ENCODE results near the gene ELOVL6. TPM values are rescaled to one million over a fixed set of nuclear protein-coding genes. Genes with fewer than 3 reads are reported as not detected.
A peak's percentile ranks its signal among the peaks of the same experiment; 100 is the strongest.

The ELOVL6 gene
- total and polyA plus RNA-seq, 12 donors: 0.84 to 7.7 (median 2.8) TPM

- Histone ChIP-seq H3K9me3 (no peaks in the 10 kb centered on the region), H3K27ac (no peak overlapping the region), H3K36me3 (no peaks in the 10 kb centered on the region), H3K4me1 (peaks cover 0 to 18% (median 10%) of the 10 kb centered on the region in 9 donors), H3K4me3 (no peak overlapping the region), H3K27me3 (no peaks in the 10 kb centered on the region)
- DNase-seq: no peak
- WGBS, 2 donors: 91 to 98% methylated on average over 1 of the region's 1 CpG
- intact Hi-C loops (cut with DNase I): no loop called here
- no peak for TF ChIP-seq CTCF (IDR thresholded peaks at IDR 0.05)
- no peak for ATAC-seq
Measured at GRCh38 chr4:110075891-110076290, 122.5 kb downstream of the ELOVL6 start.

- Histone ChIP-seq H3K27ac (no peak overlapping the region), H3K9me3 (no peaks in the 10 kb centered on the region), H3K4me3 (no peak overlapping the region), H3K27me3 (no peaks in the 10 kb centered on the region), H3K36me3 (no peaks in the 10 kb centered on the region), H3K4me1 (peaks cover 0 to 18% (median 10%) of the 10 kb centered on the region in 9 donors)
- DNase-seq: no peak
- intact Hi-C loops (cut with DNase I): no loop called here
- ATAC-seq: no peak
- TF ChIP-seq CTCF (IDR thresholded peaks at IDR 0.05): no peak
Measured at GRCh38 chr4:110075083-110075738, 123.2 kb downstream of the ELOVL6 start.

GRCh38 chr4:110074570-110074969 is 123.8 kb downstream of the ELOVL6 start:
- 71 to 96% methylated on average over 4 of the region's 4 CpGs for WGBS, 2 donors
- Histone ChIP-seq H3K4me3 (no peak overlapping the region), H3K27me3 (no peaks in the 10 kb centered on the region), H3K36me3 (no peaks in the 10 kb centered on the region), H3K9me3 (no peaks in the 10 kb centered on the region), H3K27ac (no peak overlapping the region), H3K4me1 (peaks cover 0 to 18% (median 10%) of the 10 kb centered on the region in 9 donors)
- no peak for TF ChIP-seq CTCF (IDR thresholded peaks at IDR 0.05)
- DNase-seq (no peak), ATAC-seq (no peak)
- intact Hi-C loops (cut with DNase I): no loop called here

- H3K27ac ChIP-seq: peak overlapping the region in 1 of 10 donors; percentile 2
- peak; percentile 16 to 21 for DNase-seq
- intact Hi-C loops (cut with DNase I): no loop called here
- peak in 6 of 8 donors; percentile 49 to 94 (median 84) for ATAC-seq
- no peaks in the 10 kb centered on the region for H3K36me3 ChIP-seq
- no peak for TF ChIP-seq CTCF (IDR thresholded peaks at IDR 0.05)
- H3K27me3 ChIP-seq: no peaks in the 10 kb centered on the region
- H3K4me1 ChIP-seq: peaks cover 0 to 18% (median 10%) of the 10 kb centered on the region in 9 donors
- WGBS, 2 donors: 34 to 64% methylated on average over 10 of the region's 10 CpGs
- H3K4me3 ChIP-seq: no peak overlapping the region
- no peaks in the 10 kb centered on the region for H3K9me3 ChIP-seq
Measured at GRCh38 chr4:110073053-110073845, 125.2 kb downstream of the ELOVL6 start.
